HG02610 (cell line): ENCODE results near the gene PATJ.
"Not testable (repeated sequence)": the region's sequence is repeated elsewhere in the genome, so short reads cannot be mapped to it uniquely, and the experiment has no call there.

ENCODE experiments used
- ATAC-seq: cut with Tn5 transposase; IDR thresholded peaks from one replicate; pipeline ENCODE4 v1.9.1; 2021; ENCODE audit warnings: mild to moderate bottlenecking, moderate library complexity; ENCODE audit not compliant: unreplicated experiment

Gene PATJ

DNA sequence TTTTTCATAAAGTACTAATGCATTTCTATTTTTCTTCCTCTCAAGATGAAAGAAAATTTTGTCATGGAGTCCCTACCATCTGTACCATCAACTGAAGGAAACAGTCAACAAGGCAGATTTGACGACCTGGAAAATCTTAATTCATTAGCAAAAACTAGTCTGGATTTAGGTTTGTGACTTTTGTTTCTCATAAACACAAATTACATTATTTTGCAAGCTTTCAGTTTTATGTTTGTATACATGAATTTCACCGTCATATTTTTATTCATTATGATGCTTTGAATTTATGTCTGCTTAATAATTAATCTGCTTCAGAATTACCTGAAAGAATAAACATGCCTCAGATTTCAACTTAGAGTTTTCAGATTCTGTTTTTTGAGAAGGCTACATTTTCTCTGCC is 132.9 kb downstream of the PATJ start:
- no peak for ATAC-seq

- ATAC-seq, result not testable (repeated sequence)
These were observed 137.7 kb downstream of the PATJ start for GRCh38 chr1:61879887-61880474.

DNA sequence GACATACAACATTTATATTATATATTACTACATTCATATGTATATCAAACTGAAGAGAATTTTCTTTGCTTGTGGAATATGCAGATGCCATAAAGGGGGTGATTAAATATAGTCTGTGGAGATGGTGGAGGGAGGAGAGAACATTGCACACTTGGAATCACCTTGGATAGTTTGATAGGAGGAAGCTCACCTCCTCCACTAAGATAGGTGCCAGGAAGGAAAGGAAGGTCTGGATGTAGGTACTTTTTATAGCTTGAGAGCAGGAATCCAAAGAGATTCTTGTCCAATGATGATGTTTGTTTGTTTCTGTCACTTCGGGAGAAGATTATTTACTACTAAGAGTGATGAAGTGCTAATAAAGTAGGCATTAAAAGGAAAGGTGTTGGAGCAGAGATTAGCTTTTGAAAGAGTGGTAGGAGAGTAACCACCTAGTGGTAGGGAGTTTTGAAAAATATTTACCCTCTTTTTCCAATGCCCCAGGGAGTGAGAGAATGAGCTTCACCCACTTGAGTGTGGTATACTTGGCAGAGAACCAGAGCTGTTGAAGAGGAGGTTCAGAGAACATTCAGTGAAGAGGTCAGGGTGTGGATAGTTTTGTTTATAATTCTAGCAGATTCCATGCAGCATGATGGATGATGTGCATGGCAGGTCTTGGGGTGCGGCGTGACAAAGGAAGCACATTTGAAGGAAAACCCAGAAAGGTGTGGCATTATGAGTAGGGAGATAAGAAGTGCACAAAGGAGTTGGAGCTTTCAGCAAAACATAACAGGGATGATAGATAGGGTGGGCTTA is 145.0 kb downstream of the PATJ start:
- ATAC-seq, result no peak

DNA sequence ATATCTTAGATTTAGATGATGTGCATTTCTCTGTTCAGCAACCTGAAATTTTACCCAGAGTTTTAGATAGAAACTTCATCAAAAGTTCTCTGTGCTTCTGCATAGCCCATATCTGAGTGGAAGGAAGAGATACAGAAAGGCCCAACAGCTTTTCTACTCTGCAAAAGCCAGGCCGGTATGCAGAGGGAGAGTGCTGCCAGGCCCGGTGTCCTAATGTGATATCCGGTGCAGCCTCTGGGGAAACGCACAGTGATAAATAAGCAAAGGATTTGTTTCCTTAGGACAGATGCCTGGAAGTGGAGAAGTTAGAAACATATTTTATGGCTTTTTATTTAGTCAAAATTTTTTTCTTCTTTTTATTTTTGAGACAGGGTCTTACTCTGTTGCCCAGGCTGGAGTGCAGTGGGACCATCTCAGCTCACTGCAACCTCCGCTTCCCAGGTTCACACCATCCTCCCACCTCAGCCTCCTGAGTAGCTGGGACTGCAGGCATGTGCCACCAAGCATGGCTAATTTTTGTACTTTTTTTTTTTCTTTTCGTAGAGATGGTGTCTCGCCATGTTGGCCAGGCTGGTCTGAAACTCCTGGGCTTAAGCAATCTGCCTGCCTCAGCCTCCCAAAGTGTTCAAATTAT is 145.8 kb downstream of the PATJ start:
- no peak for ATAC-seq

DNA sequence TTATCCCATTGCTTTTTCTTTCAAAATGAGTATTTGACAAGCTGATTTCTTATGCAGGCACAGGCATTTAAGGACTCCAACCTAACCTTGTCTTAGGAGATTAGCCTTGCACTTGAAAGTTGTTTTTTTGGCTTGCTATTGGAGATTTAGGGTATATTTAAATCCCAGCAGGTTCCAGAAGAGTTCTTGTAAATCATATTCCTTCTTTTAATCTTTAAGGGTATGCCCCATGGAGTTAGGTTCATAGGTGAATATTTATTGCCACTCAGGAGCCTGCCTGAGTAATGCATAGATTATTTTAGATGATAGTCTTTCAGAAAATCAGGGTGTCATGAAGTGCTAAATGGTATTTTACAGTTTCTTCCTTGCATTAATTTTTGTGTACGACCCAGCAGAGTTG is 146.5 kb downstream of the PATJ start:
- no peak for ATAC-seq

DNA sequence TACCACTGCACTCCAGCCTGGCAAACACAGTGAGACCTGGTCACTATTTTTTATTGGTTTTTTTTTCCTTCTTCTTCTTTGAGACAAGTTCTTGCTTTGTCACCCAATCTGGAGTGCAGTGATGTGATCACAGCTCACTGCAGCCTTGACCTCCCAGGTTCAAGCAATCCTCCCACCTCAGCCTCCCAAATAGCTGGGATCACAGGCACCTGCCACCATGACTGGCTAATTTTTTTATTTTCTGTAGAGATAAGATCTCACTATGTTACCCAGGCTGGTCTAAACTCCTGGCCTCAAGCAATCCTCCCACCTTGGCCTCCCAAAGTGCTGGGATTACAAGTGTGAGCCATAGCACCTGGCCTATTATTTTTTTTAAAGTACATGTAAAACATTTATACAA is 148.2 kb downstream of the PATJ start:
- ATAC-seq, result not testable (repeated sequence)

DNA sequence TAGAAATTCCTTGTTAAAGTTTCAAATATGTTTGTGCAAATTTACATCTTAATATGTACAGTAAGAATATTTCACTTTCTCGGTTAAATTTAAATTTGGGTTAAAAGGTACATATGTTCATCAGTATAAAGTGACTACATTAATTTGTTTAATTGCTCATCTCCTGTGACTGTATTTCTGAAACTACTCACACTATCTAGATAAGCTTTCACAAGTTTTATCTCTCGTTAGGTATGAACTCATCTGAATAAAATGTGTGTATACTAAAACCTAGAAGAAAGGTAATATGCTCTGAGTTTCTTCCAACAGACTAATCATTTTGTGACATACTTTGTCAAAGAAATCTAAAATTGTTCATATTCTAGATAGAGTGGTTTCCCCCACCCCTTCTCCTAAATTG is 150.7 kb downstream of the PATJ start:
- ATAC-seq, result no peak

GRCh38 chr1:61894296-61894695 is 152.0 kb downstream of the PATJ start:
- ATAC-seq, result not testable (repeated sequence)

- ATAC-seq, result no peak
These were observed 152.9 kb downstream of the PATJ start for GRCh38 chr1:61895175-61895574.

DNA sequence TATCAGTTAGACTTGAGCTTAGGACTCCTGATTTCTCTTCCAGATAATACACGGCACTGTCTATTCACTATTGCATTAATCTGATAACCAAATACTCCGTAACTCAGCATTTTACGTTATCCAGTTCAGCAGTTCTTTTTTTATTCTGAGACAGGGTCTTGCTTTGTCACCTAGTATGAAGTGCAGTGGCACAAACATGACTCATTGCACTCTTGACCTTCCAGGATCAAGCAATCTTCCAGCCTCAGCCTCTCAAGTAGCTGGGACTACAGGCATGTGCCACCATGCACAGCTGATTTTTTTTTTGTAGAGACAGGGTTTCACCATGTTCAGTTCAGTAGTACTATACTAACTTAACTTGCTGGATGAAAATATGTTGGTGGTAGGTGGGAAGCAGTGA is 156.4 kb downstream of the PATJ start:
- ATAC-seq, result no peak

- ATAC-seq, result no peak
These were observed 162.1 kb downstream of the PATJ start for GRCh38 chr1:61904354-61904753.

GRCh38 chr1:61907102-61907501 is 164.8 kb downstream of the PATJ start:
- no peak for ATAC-seq

- ATAC-seq, result no peak
These were observed 167.8 kb downstream of the PATJ start for GRCh38 chr1:61910035-61910434.

DNA sequence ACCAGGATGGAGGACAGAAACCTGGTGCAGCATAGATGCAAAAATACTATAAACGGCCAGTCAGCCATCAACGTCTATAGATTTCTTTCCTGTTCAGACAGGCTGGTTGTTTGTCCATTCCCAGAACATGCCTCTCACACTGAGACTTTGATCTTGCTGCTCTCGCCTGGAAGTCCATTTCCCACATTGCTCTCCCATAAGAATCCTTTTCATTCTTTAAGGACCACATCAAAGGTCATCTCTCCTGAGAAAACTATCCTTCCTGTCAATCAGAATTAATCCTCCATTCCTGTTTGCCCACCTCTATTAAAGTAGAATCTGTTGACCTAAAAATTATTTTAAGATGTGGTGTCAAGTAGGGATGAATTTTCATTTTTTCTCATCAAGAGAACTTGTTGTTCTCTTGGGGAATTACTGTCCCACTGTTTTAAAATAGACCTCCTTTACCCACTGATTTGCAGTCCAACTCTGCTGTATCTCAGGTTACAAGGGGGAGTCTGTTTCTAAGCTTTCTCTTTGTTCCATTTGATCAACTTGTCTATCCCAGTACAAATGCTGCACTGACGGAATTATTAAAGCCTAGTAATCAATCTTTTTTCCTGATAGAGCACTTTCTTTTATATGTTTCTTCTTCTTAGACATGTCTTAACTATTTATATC is 172.7 kb downstream of the PATJ start:
- no peak for ATAC-seq

GRCh38 chr1:61921435-61921834 is 179.2 kb downstream of the PATJ start:
- no peak for ATAC-seq

DNA sequence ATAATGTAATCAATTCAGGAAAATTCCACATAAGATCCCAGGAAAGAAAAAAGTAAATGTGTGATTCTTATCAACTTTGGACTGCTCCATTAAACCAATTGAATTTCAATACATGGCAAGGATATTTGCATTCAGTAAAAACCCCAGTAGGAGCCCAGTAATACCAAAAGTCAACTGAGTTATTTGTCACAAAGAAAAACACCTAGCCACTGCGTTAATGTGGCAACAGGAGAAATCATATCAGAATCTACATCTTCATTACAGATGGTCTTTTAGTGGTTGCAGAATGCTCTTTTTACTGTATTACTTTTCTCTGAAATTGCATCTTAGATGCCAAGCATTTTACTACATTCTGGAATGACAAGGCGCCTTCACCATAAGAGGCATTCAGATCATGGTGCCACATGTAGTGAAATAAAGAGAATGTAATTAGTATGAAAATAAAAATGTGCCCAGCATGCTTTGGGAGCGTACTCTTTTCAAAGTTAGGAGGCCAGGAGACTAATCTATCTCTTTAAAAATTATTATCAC is 180.7 kb downstream of the PATJ start:
- ATAC-seq, result no peak

DNA sequence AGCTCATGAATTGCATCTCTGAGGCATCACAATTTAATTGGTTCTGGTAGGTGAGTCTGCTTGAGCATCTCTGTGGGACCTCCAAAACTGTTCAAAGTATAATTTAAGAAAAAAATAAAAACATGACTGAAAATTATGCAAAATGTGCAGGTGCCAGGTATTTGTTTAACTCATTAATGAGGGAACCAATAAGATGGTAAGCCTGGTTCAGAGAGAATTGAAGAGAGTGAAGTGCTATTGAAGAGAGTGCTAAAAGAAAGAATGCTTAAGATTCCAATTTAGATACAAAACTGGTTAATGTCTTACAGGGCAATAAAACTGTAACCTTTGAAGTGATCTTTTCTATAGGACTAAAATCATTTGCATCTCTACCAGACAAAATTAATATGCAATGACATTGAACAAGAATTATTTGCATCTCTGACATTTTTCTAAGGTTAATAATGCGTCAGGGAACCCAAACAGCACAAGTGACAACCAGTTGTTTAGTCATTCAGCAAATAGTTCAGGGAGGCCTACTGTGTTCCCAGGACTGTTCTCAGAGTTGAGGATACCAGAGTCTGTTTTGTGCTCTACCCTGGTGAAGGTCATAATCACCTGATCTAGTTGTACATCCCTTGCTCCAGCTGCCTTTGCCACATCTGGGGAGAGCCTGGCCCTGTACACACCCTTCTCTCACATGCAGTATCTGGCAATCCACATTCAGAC is 183.5 kb downstream of the PATJ start:
- ATAC-seq, result no peak

GRCh38 chr1:61926597-61926996 is 184.3 kb downstream of the PATJ start:
- no peak for ATAC-seq

GRCh38 chr1:61930116-61930645 is 187.9 kb downstream of the PATJ start:
- no peak for ATAC-seq

- no peak for ATAC-seq
These were observed 189.5 kb downstream of the PATJ start for GRCh38 chr1:61931587-61932279.
